GM13977 (cell line): Measurements from ENCODE around the gene CDK19.

Experiments
- DNase-seq: peaks from one replicate; pipeline ENCODE4 v3.0.0; 2012; ENCODE audit warnings: low spot score
- in situ Hi-C: fragments of 300-500 bp; cut with MboI; formaldehyde crosslinking; loops from one replicate; pipeline ENCODE4 v1.12.0; 2022; ENCODE audit warnings: low sequenced_read_pairs, low pct_unique_long_range_greater_than_20kb, mixed read lengths, inconsistent platforms; ENCODE audit not compliant: unreplicated experiment
- TF ChIP-seq, protein P1 (sequence below): IDR thresholded peaks from 2 replicates; pipeline ENCODE4 v1.5.1; 2012; ENCODE audit warnings: mild to moderate bottlenecking, control low read depth; ENCODE audit not compliant: insufficient read depth; ENCODE audit errors: extremely low read depth, missing control alignments

The CDK19 gene

DNA sequence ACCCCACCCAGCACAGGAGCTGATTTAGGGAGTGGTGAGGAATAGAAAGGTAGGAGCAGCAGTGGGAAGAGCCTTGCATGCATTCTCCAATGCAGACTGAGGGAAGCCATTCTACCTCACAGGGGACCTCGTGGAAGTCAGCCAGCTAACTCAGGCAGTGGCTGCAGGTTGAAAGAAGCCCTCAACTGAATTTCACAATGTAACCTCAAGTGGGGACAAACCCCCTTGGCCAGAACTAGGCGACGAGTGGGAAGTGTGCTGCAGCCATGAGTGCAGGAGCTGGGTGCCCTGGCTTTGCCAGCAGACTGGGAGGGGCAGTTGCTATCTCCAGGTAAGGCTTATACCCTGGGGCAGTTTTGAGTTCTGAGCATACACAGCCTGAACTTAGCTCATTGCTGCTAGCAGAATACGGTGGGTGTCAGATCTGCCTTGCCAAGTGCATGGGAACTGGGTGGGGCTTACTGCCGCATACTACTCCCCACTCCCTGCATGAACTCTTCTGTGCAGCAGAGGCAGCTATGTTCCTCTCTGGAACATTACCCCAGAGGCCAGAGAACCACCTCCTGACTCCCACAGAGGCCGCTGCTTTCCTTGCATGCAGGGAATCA is 126.5 kb downstream of the CDK19 start:
- TF ChIP-seq, protein P1, sequence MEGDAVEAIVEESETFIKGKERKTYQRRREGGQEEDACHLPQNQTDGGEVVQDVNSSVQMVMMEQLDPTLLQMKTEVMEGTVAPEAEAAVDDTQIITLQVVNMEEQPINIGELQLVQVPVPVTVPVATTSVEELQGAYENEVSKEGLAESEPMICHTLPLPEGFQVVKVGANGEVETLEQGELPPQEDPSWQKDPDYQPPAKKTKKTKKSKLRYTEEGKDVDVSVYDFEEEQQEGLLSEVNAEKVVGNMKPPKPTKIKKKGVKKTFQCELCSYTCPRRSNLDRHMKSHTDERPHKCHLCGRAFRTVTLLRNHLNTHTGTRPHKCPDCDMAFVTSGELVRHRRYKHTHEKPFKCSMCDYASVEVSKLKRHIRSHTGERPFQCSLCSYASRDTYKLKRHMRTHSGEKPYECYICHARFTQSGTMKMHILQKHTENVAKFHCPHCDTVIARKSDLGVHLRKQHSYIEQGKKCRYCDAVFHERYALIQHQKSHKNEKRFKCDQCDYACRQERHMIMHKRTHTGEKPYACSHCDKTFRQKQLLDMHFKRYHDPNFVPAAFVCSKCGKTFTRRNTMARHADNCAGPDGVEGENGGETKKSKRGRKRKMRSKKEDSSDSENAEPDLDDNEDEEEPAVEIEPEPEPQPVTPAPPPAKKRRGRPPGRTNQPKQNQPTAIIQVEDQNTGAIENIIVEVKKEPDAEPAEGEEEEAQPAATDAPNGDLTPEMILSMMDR = no peak
- in situ Hi-C loops = loop anchor here (10.0 kb wide), 2 partner anchors 196 to 266 kb away; partner anchors contain the start of gene GTF3C6
- no peak for DNase-seq

GRCh38 chr6:110687326-110687725 is 127.9 kb downstream of the CDK19 start:
- in situ Hi-C loops = loop anchor here (10.0 kb wide), 2 partner anchors 197 to 267 kb away; partner anchors contain the start of gene GTF3C6
- no peak for DNase-seq
- TF ChIP-seq, protein P1 = no peak

DNA sequence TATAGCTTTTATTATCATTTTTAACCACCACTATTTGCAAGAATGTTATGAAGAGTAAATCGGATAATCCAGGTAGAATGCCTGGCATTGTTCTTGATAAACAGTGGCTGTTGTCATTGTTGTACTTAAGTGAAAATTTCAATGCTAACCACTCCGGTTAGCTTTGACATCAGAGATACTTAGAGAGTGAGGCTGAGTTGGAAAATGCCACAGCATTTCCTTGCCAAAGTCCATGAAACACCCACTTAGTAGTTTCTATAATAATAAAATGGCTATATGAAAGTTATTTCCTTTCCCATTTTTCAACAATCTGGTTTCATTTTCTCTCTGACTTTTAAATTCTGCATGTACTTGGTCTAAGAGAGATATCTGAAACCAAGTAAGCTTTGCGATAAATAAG is 132.0 kb downstream of the CDK19 start:
- TF ChIP-seq, protein P1 = no peak
- in situ Hi-C loops = loop anchor here (10.0 kb wide), 2 partner anchors 202 to 272 kb away; partner anchors contain the start of gene GTF3C6

GRCh38 chr6:110682460-110682853 is 132.8 kb downstream of the CDK19 start:
- DNase-seq = peak; percentile 66
- in situ Hi-C loops = loop anchor here (10.0 kb wide), 2 partner anchors 202 to 272 kb away; partner anchors contain the start of gene GTF3C6
- TF ChIP-seq, protein P1 = peak; percentile 59

More for the DNA sequence above, 132.0 kb downstream of the CDK19 start:
- DNase-seq = no peak

DNA sequence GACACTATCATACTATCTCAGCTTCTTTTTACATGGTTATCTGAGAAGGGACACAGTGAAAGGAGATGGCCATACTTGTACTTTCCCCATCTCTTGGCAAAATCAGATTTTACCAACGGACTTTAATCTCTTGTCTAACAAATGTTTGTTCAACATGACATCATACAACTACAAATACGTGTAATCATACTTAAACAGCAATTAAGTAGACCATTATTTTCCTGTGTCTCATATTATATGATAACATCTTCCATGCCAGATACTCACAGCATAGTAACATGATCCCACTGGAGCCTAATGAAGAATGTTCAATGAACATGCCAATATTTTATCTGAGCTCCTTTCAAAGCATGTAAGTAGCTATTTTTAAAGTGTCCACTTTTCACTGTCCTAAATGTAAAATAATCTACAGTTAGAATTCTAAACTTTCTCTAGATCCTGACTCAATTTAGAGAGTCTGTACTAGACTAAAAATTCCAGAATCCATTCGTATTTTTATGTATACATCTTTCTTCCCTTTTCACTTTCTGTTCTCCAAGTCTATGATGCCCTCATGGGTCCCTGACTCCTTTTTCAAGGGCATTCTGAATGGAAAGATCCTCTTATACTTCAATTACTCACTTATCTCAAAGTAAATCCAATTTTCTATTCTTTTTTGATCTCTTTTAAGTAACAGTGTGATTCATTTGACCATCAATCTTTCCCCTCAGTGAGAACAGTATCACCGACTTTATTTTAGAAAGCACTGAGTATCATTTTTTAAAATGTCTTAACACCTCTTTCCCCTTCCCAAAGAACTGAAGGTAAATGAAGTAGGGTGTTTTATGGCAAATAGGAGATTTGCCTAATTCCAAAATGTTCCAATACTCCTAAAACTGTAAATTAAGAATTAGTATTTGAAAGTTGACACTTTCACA is 133.5 kb downstream of the CDK19 start:
- in situ Hi-C loops = loop anchor here (10.0 kb wide), 2 partner anchors 203 to 273 kb away; partner anchors contain the start of gene GTF3C6
- DNase-seq = no peak
- TF ChIP-seq, protein P1 = no peak

DNA sequence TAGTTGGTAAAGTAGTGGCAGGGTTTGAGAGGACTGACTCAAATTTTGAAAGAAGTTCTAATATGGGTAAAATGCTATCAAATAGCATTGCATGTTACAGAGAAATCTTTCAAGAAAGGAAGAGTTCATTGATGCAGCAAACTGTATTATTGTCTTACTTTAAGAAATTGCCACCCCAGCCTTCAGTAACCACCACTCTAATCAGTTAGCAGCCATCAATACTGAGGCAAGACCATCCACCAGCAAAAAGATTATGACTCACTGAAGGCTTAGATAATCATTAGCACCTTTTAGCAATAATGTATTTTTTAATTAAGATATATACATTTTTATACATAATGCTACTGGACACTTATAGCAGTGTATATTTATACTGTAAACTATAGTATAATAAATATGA is 138.9 kb downstream of the CDK19 start:
- TF ChIP-seq, protein P1 = no peak
- in situ Hi-C loops = no loop called here
- DNase-seq = no peak
